GM12872 (cell line): ENCODE data around the gene MXRA7.

Source experiments
- TF ChIP-seq, protein P1 (sequence below): IDR thresholded peaks from 3 replicates; pipeline ENCODE4 v1.5.1; 2011; ENCODE audit warnings: low read depth, mild to moderate bottlenecking, low read length, moderate library complexity; ENCODE audit not compliant: insufficient read depth

Gene MXRA7

DNA sequence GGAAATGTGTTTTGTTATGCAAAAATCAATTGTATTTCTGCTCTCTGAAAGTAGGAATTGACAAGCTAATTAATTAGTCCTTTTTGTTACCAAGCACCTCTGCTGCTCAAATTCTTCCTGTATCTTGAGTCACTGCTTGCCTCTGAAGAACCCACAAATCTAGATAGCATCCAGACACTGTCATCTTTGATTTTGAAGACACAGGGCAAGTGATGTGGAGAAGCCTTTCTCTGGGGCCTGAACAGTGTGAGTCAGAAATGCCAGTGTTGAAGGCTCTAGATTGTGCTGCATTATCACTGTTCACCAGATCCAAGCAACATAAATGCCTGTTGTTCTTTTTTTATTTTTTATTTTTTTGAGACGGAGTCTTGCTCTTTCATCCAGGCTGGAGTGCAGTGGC, 56.4 kb downstream of the MXRA7 start:
- TF ChIP-seq, protein P1, sequence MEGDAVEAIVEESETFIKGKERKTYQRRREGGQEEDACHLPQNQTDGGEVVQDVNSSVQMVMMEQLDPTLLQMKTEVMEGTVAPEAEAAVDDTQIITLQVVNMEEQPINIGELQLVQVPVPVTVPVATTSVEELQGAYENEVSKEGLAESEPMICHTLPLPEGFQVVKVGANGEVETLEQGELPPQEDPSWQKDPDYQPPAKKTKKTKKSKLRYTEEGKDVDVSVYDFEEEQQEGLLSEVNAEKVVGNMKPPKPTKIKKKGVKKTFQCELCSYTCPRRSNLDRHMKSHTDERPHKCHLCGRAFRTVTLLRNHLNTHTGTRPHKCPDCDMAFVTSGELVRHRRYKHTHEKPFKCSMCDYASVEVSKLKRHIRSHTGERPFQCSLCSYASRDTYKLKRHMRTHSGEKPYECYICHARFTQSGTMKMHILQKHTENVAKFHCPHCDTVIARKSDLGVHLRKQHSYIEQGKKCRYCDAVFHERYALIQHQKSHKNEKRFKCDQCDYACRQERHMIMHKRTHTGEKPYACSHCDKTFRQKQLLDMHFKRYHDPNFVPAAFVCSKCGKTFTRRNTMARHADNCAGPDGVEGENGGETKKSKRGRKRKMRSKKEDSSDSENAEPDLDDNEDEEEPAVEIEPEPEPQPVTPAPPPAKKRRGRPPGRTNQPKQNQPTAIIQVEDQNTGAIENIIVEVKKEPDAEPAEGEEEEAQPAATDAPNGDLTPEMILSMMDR: no peak

DNA sequence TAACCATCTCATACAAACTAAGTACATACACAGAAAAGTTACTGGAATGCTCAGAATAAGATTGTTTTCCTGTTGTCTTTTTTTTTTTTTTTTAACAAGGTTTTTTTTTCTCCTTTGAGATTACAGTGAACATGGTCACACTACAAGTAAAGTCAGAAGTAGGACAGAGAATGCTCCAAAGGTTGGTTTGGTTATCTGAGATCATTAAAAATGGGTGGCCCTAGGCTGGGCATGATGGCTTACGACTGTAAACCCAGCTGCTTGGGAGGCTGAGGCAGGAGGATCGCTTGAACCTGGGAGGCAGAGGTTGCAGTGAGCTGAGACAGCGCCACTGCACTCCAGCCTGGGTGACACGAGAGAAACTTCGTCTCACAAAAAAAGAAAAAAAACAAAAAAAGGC, 60.3 kb downstream of the MXRA7 start:
- TF ChIP-seq, protein P1: no peak

DNA sequence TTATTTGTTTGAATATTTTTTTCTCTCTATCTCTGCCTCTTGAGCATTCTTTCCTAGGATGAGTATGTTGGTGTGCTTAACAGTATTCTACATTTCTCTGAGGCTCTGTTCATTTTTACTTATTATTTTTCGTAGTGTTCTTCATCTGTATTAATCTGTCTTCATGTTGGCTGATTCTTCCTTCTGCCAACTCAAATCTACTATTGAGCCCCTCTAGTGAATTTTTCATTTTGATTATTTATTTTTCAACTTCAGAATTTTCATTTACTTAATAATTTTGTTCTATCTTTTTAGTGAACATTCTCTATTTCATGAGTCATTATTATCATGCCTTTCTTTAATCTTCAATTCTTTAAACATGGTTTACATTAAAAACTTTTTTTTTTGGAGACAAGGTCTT, 64.1 kb downstream of the MXRA7 start:
- TF ChIP-seq, protein P1: no peak

DNA sequence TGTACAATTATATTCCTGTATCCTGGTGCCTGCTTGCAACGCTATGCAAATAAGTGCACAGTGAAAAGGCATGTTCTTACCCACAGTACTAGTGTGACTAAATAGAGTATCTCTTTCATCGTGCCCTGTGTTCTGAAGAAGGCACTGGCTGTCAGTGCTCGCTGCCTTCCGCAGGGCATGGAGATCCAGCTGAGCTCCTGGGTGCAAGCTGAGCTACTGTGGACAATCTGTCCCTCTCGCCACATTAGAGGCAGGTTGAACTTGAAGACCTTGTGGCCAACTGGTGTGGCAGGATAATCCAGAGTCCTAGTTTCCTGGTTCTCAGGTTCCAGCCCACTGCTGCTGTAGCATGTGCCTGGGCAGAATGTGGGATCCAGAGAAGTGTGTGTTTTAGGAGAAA, 65.3 kb downstream of the MXRA7 start:
- TF ChIP-seq, protein P1: no peak

DNA sequence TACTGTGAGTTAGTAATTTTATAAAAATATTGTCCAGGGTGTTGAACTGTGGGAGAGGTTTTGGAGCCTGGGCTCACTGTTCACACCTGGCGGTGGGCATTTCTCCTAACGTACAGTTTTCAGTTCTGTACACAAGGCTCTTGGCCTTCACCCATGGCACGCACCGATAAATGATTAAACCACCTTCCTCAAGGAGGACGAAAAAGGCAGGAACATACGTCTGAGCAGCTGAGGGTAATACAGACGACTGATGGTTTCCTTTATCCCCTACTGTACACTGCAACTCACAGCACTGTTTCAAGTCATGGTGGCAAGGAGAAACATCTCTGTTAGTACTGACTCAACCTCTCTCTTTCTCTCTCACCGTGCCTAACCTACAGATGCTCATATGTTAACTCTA, 65.8 kb downstream of the MXRA7 start:
- TF ChIP-seq, protein P1: no peak

DNA sequence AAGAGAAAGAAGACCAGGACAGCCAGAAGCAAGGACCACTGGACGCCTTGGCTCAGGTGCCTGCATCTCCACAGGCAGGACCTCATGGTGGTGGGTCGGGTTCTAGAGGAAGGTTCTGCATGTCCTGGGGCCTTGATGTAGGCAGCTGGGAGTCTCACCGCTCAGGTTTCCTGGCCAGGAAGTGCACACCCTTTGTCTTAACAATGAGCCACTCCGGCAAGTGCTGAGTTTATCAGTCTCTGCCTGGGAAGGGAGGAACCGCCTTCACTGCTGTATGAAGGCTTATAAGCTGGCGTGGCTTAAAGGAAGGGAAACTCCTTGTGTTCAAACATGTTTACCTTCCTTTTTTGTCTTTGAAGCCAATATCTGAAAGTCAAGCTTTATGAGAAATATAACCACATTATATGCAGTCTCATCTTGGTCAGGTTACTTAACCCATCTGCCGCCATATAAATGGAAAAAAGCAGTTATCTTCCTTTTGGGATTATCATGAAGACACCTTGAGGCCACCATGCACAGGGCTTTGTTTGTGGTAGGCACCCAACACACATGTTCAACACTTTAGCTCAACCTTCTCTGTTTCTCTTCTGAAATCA, 67.1 kb downstream of the MXRA7 start, which contains the start of gene ST6GALNAC1:
TSS of gene ST6GALNAC1 (minus strand) at position 205 of the 596 bp plus-strand sequence. CDS start at position 86, 119 bp downstream.
- TF ChIP-seq, protein P1: no peak

DNA sequence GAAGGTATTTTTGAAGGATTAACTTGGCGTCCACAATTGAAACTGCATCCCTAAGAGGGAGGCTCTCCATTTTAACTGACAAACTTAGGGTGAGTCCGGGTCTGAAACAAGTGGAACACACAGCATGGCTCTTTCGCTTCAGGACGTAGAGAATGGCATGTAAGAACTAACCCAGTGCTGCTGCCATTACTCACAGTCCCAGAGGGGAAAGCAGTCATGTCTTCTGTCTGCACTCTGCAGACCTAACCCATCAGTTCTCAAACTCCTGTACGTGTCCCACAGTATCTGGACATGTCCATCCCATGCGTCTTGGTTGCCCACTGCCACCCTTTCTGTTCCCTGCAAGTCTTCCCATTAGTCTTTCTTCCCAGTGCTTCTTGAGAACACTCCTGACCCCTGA, 67.8 kb downstream of the MXRA7 start:
- TF ChIP-seq, protein P1: no peak
